GM06990 (cell line): ENCODE data around the gene C11orf68.

Experiments used
- DNase-seq: peaks from one replicate; pipeline ENCODE4 v3.0.0-alpha.2; 2011; ENCODE audit not compliant: insufficient read length; ENCODE audit errors: extremely low read depth
- H3K27me3 ChIP-seq: replicated peaks from 2 replicates; pipeline ENCODE4 v1.6.0; 2011; ENCODE audit warnings: low read length; ENCODE audit not compliant: control insufficient read depth, insufficient read depth
- H3K36me3 ChIP-seq: 2 replicates; pipeline ENCODE4 v1.5.1; 2011; ENCODE audit warnings: low read length; ENCODE audit not compliant: control insufficient read depth, insufficient read depth
- H3K4me3 ChIP-seq: replicated peaks from 2 replicates; pipeline ENCODE4 v1.5.1; 2011; ENCODE audit warnings: low read depth, mild to moderate bottlenecking, control low read depth, low read length
- CTCF ChIP-seq: IDR thresholded peaks from 2 replicates; pipeline ENCODE4 v1.5.1; 2011; ENCODE audit warnings: low read length, control low read depth, mild to moderate bottlenecking, inconsistent platforms; ENCODE audit not compliant: insufficient read depth, poor library complexity, severe bottlenecking

The C11orf68 gene

DNA sequence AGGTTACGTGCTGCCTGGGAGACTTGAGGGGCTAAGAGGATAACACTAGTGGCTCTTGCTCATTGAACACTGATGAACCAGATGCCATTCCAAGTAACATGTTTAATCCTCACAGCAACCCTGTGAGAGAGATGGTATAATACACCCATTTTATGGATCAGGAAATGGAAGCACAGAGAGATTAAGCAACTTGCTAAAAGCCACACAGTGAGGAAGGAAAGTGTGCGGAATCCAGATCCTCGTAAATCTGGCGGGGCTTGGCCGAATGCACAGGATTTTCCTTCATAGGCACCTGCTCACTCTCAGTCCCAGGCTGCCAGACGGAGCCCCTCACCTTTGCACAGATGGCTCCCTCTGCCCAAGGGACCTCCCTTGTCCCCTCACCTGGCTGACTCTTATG is 11.0 kb downstream of the C11orf68 start:
- Histone ChIP-seq H3K27me3 (no peaks in the 10 kb centered on the region; the same call in 1 of the 2 replicates), H3K36me3 (no peaks in the 10 kb centered on the region), H3K4me3 (no peak overlapping the region)
- no peak for TF ChIP-seq CTCF
- DNase-seq: no peak

DNA sequence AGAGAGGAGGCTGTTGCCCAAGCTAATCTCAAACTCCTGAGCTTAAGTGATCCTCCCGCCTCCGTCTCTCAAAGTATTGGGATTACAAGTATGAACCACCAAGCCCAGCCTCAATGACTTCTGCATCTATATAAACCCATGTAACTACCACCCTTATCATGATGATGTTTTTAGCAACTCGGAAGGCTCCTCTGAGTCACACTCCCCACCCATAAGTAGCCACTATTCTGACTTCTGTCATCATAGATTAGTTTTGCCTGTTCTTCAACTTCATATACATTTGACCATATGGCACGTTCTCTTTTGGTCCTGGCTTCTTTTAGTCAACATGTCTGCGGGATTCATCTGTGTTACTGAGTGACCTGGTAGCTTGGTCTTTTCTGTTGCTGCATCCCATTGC is 12.3 kb downstream of the C11orf68 start:
- no peak for DNase-seq
- H3K36me3 ChIP-seq: no peaks in the 10 kb centered on the region
- TF ChIP-seq CTCF: no peak
- H3K4me3 ChIP-seq: no peak overlapping the region
- no peaks in the 10 kb centered on the region; the same call in 1 of the 2 replicates for H3K27me3 ChIP-seq

DNA sequence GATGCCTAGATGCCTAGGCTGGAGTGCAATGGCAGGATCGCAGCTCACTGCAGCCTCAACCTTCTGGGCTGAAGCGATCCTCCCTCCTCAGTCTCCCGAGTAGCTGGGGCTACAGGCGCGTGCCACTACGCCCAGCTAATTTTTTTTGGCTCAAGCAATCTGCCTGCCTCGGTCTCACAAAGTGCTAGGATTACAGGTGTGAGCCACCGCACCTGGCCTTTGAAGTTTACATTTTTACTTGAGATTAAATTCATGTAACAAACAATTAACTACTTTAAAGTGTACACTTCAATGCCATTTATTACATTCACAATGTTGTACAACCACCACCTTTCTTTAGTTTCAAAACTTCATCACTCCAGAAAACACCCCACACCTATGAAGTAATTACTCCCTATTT is 15.1 kb downstream of the C11orf68 start:
- Histone ChIP-seq H3K4me3 (no peak overlapping the region), H3K27me3 (no peaks in the 10 kb centered on the region; the same call in 1 of the 2 replicates), H3K36me3 (no peaks in the 10 kb centered on the region)
- no peak for DNase-seq
- no peak for TF ChIP-seq CTCF

GRCh38 chr11:65903068-65903481 is 15.8 kb downstream of the C11orf68 start:
- no peak for DNase-seq
- Histone ChIP-seq H3K36me3 (no peaks in the 10 kb centered on the region), H3K4me3 (no peak overlapping the region), H3K27me3 (no peaks in the 10 kb centered on the region; the same call in 1 of the 2 replicates)
- TF ChIP-seq CTCF: no peak

DNA sequence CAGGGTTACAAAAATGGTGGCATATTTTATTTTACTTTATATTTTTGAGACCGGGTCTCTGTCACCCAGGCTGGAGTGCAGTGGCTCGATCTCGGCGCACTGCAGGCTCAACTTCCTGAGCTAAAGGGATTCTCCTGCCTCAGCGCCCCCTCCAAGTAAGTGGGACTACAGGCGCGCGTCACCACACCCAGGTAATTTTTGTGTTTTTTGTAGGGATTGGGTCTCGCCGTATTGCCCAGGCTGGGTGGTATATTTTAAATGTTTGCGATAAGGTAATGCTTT is 18.0 kb downstream of the C11orf68 start:
- Histone ChIP-seq H3K36me3 (no peaks in the 10 kb centered on the region; the same call in none of the 2 replicates), H3K27me3 (no peaks in the 10 kb centered on the region; the same call in 1 of the 2 replicates), H3K4me3 (no peak overlapping the region)
- DNase-seq: no peak
- no peak for TF ChIP-seq CTCF
